Jurkat, Clone E6-1 (cell line): ENCODE data around the gene LFNG. TPM values are rescaled to one million over a fixed set of nuclear protein-coding genes. Genes with fewer than 3 reads are reported as not detected.

Source experiments
- DNase-seq: peaks from one replicate; pipeline ENCODE4 v3.0.0-alpha.2; 2011; ENCODE audit warnings: low read depth, low spot score
- H3K4me3 ChIP-seq: 2 replicates; pipeline ENCODE4 v1.5.1; 2011; ENCODE audit warnings: mild to moderate bottlenecking, low read length, control low read depth, moderate library complexity
- polyA plus RNA-seq: library from polyadenylated mRNA; unstranded; fragments of >200 nt; gene quantifications from one replicate; pipeline ENCODE4 v1.2.1, GENCODE V29; 2012; ENCODE audit warnings: missing spikeins; ENCODE audit not compliant: insufficient read length, insufficient read depth

Gene LFNG
- 10.0 TPM for polyA plus RNA-seq

DNA sequence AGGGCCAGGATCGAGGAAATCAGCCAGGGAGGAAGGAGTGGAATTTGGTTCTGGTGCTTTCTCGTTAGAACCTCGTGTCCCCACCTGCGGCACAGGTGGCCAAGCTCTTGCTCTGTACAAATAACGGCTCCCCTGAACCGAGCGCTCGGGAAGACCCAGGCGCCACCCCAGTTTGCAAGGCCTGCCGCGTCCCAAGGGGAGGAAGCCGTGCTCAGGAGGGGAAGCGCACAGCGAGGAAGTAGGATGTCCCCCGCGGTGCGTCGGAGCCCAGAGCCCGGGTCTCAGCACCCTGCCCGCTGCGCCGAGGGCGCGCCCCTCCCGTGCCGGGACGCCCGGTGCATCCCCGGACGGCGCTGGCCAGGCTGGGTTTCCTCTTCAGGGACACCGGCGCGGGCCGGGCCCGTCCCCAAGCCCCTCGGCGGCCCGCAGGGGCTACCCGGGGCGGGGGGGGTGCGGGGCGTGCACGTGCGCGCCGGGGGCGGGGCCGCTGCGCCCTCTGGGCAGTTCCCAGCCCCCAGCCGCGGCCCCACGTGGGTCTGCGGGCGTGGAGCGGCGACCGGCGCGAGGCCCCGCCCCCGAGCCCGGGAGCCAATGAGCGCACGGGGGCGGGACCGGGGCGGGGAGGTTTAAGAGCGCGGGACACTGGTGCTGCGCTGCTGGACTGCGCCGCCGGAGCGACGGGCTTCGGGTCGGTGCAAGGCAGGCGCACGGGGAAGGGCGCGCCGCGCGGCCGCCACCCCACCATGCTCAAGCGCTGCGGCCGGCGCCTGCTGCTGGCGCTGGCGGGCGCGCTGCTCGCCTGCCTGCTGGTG is at the start of gene LFNG:
Gene LFNG, plus strand, starts transcription at position 656 of the 812 bp plus-strand sequence. Its CDS starts 88 bp downstream, at position 744.
- peak; percentile 61 for DNase-seq
- H3K4me3 ChIP-seq, result peak within 1 kb of the TSS; percentile 48

DNA sequence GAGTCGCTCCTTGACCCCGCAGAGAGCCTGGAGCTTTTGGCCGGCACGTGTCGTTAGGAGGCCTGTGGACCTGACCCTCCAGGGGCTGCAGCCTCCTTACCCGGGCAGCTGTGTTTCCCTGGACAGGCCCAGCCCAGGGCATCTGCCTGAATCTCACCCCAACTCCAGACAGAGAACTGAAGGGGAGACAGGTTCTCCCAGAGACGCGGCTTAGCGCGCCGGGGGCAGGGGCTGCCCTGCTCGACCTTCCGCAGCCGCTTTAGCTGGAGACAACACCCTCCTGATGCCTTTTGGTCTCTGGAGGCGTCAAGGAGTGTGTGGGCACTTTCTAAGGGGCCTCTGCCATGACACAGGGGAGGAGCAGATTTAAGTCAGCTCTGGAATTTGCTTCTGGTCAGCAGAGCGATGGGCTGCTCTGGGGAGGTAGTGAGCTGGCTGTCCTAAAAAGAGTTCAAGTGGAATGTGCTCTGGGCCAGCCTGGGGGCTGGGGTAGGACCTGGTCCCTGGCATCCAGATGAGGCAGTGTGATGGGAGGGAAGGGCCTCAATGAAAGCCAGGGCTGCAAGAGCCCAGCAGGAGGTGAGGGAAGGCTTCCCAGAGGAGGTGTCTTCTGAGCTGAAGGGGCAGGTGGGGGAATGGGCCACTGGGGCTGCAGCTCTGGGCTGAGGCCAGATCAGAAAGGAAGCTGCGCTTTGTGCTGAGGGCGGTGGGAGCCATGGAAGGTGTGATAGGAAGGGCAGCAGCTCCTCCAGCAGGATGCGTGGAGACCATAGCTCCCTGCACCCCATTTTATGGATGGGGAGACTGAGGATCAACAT is 49.2 kb upstream of the LFNG start:
- no peak overlapping the region for H3K4me3 ChIP-seq
- no peak for DNase-seq

DNA sequence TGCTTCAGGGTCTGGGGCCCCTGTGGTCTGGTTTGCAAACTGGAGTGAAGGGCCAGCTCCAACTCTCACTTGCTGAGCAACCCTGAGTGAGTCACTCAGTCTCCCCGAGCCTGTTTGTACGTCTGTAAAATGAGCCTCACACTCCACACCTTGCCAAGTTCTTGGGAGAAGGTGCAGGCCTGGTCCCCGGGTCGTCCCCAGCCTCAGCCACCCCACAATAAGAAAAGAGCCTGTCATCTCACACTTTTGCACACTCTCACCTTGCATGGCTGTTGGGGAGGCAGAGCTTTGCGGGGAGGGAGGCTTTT is 48.6 kb upstream of the LFNG start:
- DNase-seq, result no peak
- no peak overlapping the region for H3K4me3 ChIP-seq

DNA sequence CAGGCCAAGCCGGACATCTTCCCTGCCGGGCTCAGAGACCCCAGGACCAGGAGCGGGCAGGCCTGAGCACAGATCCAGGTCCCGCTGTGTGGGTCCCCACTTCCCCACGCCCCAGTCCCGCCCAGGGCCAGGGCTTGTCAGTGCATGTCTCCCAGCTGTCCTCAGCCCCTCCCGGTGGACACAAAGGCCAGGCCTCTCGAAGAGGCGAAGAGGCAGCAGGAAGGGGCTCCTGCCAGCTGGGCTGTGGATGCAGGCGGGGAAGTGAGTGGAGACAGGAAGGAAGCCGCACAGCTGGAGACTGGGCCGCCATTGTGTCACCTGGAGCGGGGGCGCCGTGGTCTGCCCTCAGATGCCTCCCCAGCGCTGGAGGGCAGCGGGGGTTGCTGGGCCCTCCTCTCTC is 48.2 kb upstream of the LFNG start:
- DNase-seq, result peak; percentile 11
- no peak overlapping the region for H3K4me3 ChIP-seq

DNA sequence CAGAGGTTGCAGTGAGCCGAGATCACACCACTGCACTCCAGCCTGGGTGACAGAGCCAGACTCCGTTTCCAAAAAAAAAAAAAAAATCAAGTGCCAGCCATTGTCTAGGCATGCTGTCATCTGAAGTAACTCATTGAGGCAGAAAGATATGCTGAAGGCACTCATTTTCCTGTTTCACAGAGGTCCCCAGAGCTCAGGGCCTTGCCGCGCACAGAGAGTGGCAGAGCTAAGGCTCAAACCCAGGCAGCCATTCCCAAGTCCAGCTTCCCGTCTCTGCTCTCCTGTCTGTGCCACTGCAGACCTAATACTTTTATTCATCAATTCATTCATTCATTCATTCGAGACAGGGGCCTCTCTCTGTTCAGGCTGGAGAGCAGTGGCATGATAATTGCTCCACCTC is 46.8 kb upstream of the LFNG start:
- DNase-seq, result no peak
- H3K4me3 ChIP-seq, result no peak overlapping the region

- H3K4me3 ChIP-seq, result no peak overlapping the region
- no peak for DNase-seq
Measured at GRCh38 chr7:2473496-2474180, 45.9 kb upstream of the LFNG start.

- no peak for DNase-seq
Measured at GRCh38 chr7:2474224-2474623, 45.4 kb upstream of the LFNG start.

DNA sequence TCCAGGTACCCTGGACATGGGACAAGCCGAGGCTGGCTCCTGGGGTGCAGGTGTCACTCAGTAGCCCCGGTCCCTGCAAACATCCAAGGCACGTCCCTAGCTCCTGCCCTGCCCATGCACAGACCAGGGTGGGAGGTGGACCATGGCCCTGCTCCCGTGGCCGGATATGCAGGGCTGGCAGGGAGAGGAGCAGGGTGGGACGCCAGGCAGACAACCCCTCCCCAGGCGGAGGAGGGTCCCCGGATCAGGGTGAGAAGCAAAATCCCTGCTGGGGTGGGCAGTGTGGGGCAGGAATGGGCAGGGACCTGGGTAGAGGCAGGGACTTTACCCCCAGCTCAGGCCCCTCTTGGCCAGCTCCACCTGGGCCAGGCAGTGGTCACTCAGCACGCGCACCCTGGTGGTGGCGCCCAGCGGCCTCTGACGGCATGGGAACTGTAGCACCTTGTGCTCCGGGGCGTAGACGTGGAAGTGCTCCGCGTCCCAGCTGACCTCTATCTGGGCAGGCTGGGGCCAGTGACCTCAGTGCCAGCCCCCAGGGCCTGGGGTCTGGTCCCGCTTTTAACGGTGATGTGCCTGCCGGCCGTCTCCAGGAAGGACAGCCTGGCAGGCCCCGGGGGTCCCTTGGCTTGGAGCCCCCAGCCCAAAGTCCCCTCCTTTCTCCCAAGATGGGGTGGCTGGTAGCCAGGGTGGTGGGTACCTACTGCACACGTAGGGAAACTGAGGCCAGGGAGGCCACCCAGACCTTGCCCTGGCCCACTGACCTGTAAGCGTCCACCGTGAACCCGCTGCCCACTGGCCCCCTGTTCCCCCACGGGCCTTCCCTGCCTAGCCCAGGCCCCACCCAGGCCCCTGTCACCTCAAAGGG is 44.5 kb upstream of the LFNG start:
- DNase-seq, result no peak
- no peak overlapping the region for H3K4me3 ChIP-seq

More at GRCh38 chr7:2474224-2474623, 45.4 kb upstream of the LFNG start:
- no peak overlapping the region for H3K4me3 ChIP-seq

GRCh38 chr7:2475678-2476015 is 43.9 kb upstream of the LFNG start:
- H3K4me3 ChIP-seq, result no peak overlapping the region
- no peak for DNase-seq

DNA sequence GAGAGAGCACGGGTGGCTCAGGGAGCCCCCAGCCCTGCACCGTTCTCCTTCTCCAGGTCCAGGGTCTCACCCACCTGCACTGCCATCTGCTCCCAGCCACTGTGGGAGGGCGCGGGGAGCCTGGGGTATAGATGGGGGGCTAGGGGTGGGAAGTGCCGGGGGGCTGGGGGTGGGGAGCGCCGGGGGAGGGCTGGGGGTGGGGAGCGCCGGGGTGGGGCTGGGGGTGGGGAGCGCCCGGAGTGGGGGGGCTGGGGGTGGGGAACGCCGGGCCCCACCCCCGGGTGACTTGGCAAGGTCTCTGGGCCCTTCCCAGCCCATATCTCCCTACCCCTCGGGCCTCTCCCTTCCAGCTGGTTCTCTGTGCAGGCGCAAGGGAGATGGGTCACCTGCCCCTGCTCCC is 43.3 kb upstream of the LFNG start, which contains the start of gene GRIFIN:
Gene GRIFIN, minus strand, starts transcription at position 101 of the 400 bp plus-strand sequence. Its CDS starts 15 bp downstream, at position 86.
- no peak within 1 kb of the TSS for H3K4me3 ChIP-seq
- no peak for DNase-seq

GRCh38 chr7:2476776-2477446 is 42.7 kb upstream of the LFNG start:
- no peak overlapping the region for H3K4me3 ChIP-seq
- DNase-seq, result no peak

DNA sequence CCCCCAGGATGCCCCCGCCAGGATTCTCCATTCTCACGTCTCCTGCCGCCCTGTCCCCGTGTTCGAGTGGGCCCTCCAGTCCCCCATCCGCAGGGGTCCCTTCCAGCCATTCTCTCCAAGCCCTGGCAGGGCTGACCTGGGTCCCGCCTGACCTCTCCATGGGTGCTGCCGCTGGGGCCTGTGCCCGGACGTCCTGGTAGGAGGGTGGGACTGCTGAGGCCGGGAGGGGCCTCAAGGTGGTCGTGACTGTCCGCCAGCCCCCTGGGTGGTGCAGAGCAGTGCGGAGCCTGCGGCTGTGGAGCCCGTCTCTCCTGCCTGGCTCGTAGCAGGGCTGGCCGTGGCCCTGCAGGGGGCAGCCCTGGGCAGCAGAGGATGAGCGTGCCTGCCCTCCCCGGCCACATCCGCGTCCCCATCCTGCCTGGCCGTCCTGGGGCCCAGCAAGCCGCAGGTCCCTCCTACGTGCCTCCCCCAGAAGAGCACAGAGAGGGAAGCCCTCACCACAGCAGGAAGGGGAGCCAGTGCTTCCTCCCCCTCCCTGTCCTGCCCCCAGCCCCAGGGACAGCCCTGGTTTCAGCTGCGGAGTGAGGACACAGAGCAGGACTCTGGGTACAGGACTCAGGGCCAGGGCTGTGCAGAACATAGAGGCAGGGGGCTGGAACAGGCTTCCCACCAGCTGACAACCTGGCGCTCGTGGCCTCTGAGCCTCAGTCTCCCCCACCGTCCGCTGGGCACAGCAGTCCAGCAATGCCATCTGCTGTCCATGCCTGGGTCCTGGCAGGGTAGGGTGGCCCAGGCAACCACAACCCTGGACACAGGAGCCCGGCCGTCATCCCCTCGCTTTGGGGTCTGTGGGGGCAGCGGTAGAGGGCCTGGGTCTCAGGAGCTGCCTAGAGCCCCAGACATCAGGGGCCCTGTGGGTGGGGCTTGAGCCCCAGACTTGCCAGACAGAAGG is 41.9 kb upstream of the LFNG start:
- no peak for DNase-seq

DNA sequence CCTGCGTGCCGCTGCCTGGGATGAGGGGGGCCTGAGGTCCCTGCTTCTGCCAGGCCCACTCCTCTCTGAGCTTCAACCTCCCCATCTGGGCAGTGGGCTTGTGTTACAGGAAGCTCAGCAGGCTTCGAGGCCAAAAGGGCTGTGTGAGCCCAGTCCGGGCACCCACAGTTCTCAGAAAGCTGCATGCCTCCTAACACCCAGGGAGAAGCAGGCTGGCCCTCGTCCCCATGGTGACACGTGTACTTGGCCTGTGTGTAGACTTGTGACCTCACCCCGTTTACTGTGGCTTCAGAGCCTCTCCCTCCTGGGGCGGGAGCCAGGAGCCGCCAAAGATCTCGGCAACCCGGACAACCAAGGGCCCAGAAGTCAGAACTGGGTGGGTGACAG is 41.2 kb upstream of the LFNG start:
- no peak for DNase-seq
- H3K4me3 ChIP-seq, result no peak overlapping the region

More for the DNA sequence above, 41.9 kb upstream of the LFNG start:
- H3K4me3 ChIP-seq, result no peak overlapping the region

DNA sequence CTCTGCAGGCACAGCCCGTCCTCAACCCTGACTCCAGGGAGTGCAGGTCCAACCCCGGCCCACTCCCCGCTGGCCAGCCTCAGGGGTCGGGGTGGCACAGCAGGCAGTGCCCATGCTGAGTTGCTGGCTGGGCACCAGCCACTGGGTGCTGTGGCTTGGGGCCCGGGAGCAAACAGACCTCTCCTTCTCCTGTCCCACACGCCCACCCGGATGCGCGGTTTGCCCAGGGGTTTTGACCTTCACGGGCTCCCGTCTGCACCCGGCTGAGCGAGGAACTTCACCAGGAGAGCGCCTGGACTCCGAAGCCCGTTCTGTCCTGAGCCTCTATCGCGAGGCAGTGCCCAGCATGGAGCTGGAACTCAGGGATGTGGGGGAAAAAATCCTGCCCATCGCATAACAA is 40.8 kb upstream of the LFNG start:
- no peak for DNase-seq
- H3K4me3 ChIP-seq, result no peak overlapping the region

GRCh38 chr7:2479276-2480069 is 40.1 kb upstream of the LFNG start:
- no peak overlapping the region for H3K4me3 ChIP-seq
- no peak for DNase-seq

DNA sequence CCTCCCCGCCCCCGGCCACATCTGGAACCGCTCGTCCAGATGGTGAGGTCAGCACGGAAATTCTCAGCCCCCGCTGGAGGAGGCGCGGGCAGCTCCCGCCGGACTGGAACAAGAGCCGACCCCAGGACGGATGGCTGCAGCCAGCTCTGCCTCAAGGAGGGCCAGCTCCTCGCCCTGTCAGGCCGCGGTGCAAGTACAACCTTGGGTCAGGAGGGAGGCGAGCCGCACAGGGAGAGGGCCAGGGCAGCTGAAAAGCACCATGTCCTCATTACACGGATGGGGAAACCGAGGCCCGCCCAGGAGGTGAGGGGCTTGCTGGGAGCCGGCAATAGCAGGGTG is 39.5 kb upstream of the LFNG start:
- no peak overlapping the region for H3K4me3 ChIP-seq
- no peak for DNase-seq

DNA sequence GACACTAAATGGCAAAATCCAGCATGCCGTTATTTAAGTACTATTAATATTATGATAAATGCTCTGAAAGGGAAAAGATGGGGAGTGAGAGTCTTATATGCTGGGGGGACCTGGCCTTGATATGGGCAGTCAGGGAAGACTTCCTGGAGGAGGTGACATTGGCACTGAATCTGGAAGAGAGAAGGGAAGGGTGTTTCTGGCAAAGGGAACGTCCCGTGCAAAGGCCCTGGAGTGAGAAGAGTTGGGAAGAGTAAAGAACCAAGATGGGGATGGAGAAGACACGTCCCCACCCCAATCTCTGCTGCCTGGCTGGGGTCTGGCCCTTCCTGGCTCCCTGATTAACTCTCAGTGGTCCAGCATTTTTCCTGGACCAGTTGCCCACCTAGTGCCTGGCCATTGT is 38.4 kb upstream of the LFNG start:
- H3K4me3 ChIP-seq, result no peak overlapping the region
- no peak for DNase-seq
